Measurements from ENCODE around the gene TMX1.

Gene TMX1

GRCh38 chr14:51298895-51299294 lies 58.8 kb downstream of the TMX1 start:
- no peak for TF ChIP-seq CTCF (IDR thresholded peaks at IDR 0.05; ENCODE audit: borderline replicate concordance, insufficient read depth, low read depth, low read length)
- no peak overlapping the region for H3K4me3 ChIP-seq (ENCODE audit: low read depth, low read length)

GRCh38 chr14:51302295-51303030 lies 62.4 kb downstream of the TMX1 start:
- no peak for TF ChIP-seq CTCF (IDR thresholded peaks at IDR 0.05; ENCODE audit: borderline replicate concordance, insufficient read depth, low read depth, low read length)
- H3K4me3 ChIP-seq (ENCODE audit: low read depth, low read length) = no peak overlapping the region

- no peak overlapping the region for H3K4me3 ChIP-seq (ENCODE audit: low read depth, low read length)
- TF ChIP-seq CTCF (IDR thresholded peaks at IDR 0.05; ENCODE audit: borderline replicate concordance, insufficient read depth, low read depth, low read length) = no peak
These were observed 64.4 kb downstream of the TMX1 start for GRCh38 chr14:51304438-51304837.

- TF ChIP-seq CTCF (IDR thresholded peaks at IDR 0.05; ENCODE audit: borderline replicate concordance, insufficient read depth, low read depth, low read length) = no peak
- H3K4me3 ChIP-seq (ENCODE audit: low read depth, low read length) = no peak overlapping the region
These were observed 64.9 kb downstream of the TMX1 start for GRCh38 chr14:51304941-51305340.

GRCh38 chr14:51305751-51306150 lies 65.7 kb downstream of the TMX1 start:
- no peak for TF ChIP-seq CTCF (IDR thresholded peaks at IDR 0.05; ENCODE audit: borderline replicate concordance, insufficient read depth, low read depth, low read length)
- H3K4me3 ChIP-seq (ENCODE audit: low read depth, low read length) = no peak overlapping the region
